ENCODE results near the gene PDZRN3. TPM values are rescaled to one million over a fixed set of nuclear protein-coding genes. Genes with fewer than 3 reads are reported as not detected.

The PDZRN3 gene
- total RNA-seq, 1 donor from 2014 or later, result 58.6 TPM

- no peaks in the 10 kb centered on the region for H3K36me3 Mint-ChIP-seq
- DNase-seq (ENCODE audit: extremely low spot score, unreplicated experiment), result no peak
- TF ChIP-seq CTCF (conservative IDR thresholded peaks at IDR 0.05), result no peak
- H3K4me1 Mint-ChIP-seq (ENCODE audit: unreplicated experiment), result peaks cover 30% of the 10 kb centered on the region
- H3K4me3 Mint-ChIP-seq, result no peak overlapping the region
- H3K27me3 Mint-ChIP-seq, result no peaks in the 10 kb centered on the region
- peaks cover 4% of the 10 kb centered on the region for H3K9me3 Mint-ChIP-seq
- H3K27ac Mint-ChIP-seq, result no peak overlapping the region
These were observed 108.1 kb downstream of the PDZRN3 start for GRCh38 chr3:73516631-73517030.

- peaks cover 49% of the 10 kb centered on the region for H3K4me1 Mint-ChIP-seq (ENCODE audit: unreplicated experiment)
- H3K4me3 Mint-ChIP-seq, result peak overlapping the region; percentile 65
- no peak for DNase-seq (ENCODE audit: extremely low spot score, unreplicated experiment)
- peaks cover 4% of the 10 kb centered on the region for H3K9me3 Mint-ChIP-seq
- H3K27me3 Mint-ChIP-seq, result peaks cover under 1% of the 10 kb centered on the region
- no peak for TF ChIP-seq CTCF (conservative IDR thresholded peaks at IDR 0.05)
- H3K36me3 Mint-ChIP-seq, result no peaks in the 10 kb centered on the region
- H3K27ac Mint-ChIP-seq, result peak overlapping the region; percentile 6
These were observed 111.5 kb downstream of the PDZRN3 start for GRCh38 chr3:73513260-73513659.

- Mint-ChIP-seq H3K27ac (peak overlapping the region; percentile 19), H3K4me1 (ENCODE audit: unreplicated experiment) (peaks cover 52% of the 10 kb centered on the region), H3K9me3 (peaks cover 4% of the 10 kb centered on the region), H3K4me3 (peak overlapping the region; percentile 7), H3K36me3 (no peaks in the 10 kb centered on the region), H3K27me3 (peaks cover 4% of the 10 kb centered on the region)
- no peak for TF ChIP-seq CTCF (conservative IDR thresholded peaks at IDR 0.05)
- no peak for DNase-seq (ENCODE audit: extremely low spot score, unreplicated experiment)
These were observed 112.9 kb downstream of the PDZRN3 start for GRCh38 chr3:73511571-73512525.

- Mint-ChIP-seq H3K9me3 (peaks cover 4% of the 10 kb centered on the region), H3K36me3 (no peaks in the 10 kb centered on the region), H3K4me3 (no peak overlapping the region), H3K27ac (no peak overlapping the region), H3K27me3 (peaks cover 4% of the 10 kb centered on the region), H3K4me1 (ENCODE audit: unreplicated experiment) (peaks cover 57% of the 10 kb centered on the region)
- no peak for DNase-seq (ENCODE audit: extremely low spot score, unreplicated experiment)
- no peak for TF ChIP-seq CTCF (conservative IDR thresholded peaks at IDR 0.05)
These were observed 114.0 kb downstream of the PDZRN3 start for GRCh38 chr3:73510784-73511183.

GRCh38 chr3:73510334-73510733, 114.4 kb downstream of the PDZRN3 start:
- TF ChIP-seq CTCF (conservative IDR thresholded peaks at IDR 0.05), result no peak
- H3K4me3 Mint-ChIP-seq, result no peak overlapping the region
- H3K27ac Mint-ChIP-seq, result no peak overlapping the region
- peaks cover 57% of the 10 kb centered on the region for H3K4me1 Mint-ChIP-seq (ENCODE audit: unreplicated experiment)
- DNase-seq (ENCODE audit: extremely low spot score, unreplicated experiment), result no peak
- peaks cover 1% of the 10 kb centered on the region for H3K9me3 Mint-ChIP-seq
- H3K36me3 Mint-ChIP-seq, result no peaks in the 10 kb centered on the region
- H3K27me3 Mint-ChIP-seq, result peaks cover 4% of the 10 kb centered on the region
